ELF-1 (cell line): ENCODE results near the gene UBE2J2.

Experiments
- DNase-seq: peaks from one replicate; pipeline ENCODE4 v3.0.0-alpha.2; 2016; ENCODE audit warnings: low read depth, low spot score

UBE2J2 gene

GRCh38 chr1:1213345-1214265, 60.0 kb downstream of the UBE2J2 start, which contains the start of gene TNFRSF4:
TSS of gene TNFRSF4 (minus strand) at chr1:1214153. CDS start at chr1:1214127, 26 bp downstream.
- DNase-seq = no peak

GRCh38 chr1:1212780-1213344, 60.8 kb downstream of the UBE2J2 start:
- DNase-seq = no peak

- no peak for DNase-seq
Measured at GRCh38 chr1:1211541-1212441, 61.9 kb downstream of the UBE2J2 start.

GRCh38 chr1:1210726-1211540, 62.7 kb downstream of the UBE2J2 start:
- DNase-seq = no peak

GRCh38 chr1:1208713-1209433, 64.8 kb downstream of the UBE2J2 start:
- DNase-seq = no peak

- no peak for DNase-seq
Measured at GRCh38 chr1:1207571-1207892, 66.1 kb downstream of the UBE2J2 start.

GRCh38 chr1:1206966-1207531, 66.6 kb downstream of the UBE2J2 start:
- no peak for DNase-seq

GRCh38 chr1:1206376-1206965, 67.2 kb downstream of the UBE2J2 start, which contains the start of gene TNFRSF18:
TSS of gene TNFRSF18 (minus strand) at chr1:1206592. CDS start at chr1:1206571, 21 bp downstream.
- peak; percentile 30 for DNase-seq

GRCh38 chr1:1205769-1206375, 67.8 kb downstream of the UBE2J2 start:
- DNase-seq = no peak

GRCh38 chr1:1204998-1205768, 68.5 kb downstream of the UBE2J2 start:
- DNase-seq = no peak

- no peak for DNase-seq
Measured at GRCh38 chr1:1204425-1204920, 69.2 kb downstream of the UBE2J2 start.
